Measurements from ENCODE around the gene FAM83B.

The FAM83B gene

GRCh38 chr6:54932622-54933021 lies 86.1 kb downstream of the FAM83B start:
- no peaks in the 10 kb centered on the region for H4K20me1 ChIP-seq (ENCODE audit: insufficient read depth, low read length)
- no peaks in the 10 kb centered on the region for H3K79me2 ChIP-seq (ENCODE audit: insufficient read depth, low read length)
- TF ChIP-seq CTCF (IDR thresholded peaks at IDR 0.05; ENCODE audit: low read length) (no peak), EZH2 (IDR thresholded peaks at IDR 0.05; ENCODE audit: borderline replicate concordance, low read length) (no peak)
- no peak overlapping the region for H3K9ac ChIP-seq (ENCODE audit: low read length)
- H3K9me2 ChIP-seq (ENCODE audit: low read depth, low read length), result no peaks in the 10 kb centered on the region
- no peaks in the 10 kb centered on the region for H3K4me1 ChIP-seq (ENCODE audit: insufficient read depth, low read length, severe bottlenecking)
- no peak overlapping the region for H3K27ac ChIP-seq (ENCODE audit: low read depth, low read length, poor library complexity, severe bottlenecking)
- no peaks in the 10 kb centered on the region for H3K27me3 ChIP-seq (ENCODE audit: insufficient read depth, low read length)
- no peak overlapping the region for H3K4me3 ChIP-seq (ENCODE audit: low read depth, low read length, poor library complexity, severe bottlenecking)
- H3F3A ChIP-seq (ENCODE audit: insufficient read depth, low read length), result no peaks in the 10 kb centered on the region
- no peaks in the 10 kb centered on the region for H3K36me3 ChIP-seq (ENCODE audit: insufficient read depth, low read length)
- H3K4me2 ChIP-seq (ENCODE audit: low read length), result no peak overlapping the region
- no peak overlapping the region for H2AFZ ChIP-seq (ENCODE audit: low read length)
- 0 out of 2 replicates have a peak, but pooled peaks cover 2% of the 10 kb centered on the region for H3K9me3 ChIP-seq (ENCODE audit: low read length)

GRCh38 chr6:54935739-54936138 lies 89.2 kb downstream of the FAM83B start:
- no peaks in the 10 kb centered on the region for H3K27me3 ChIP-seq (ENCODE audit: insufficient read depth, low read length)
- no peaks in the 10 kb centered on the region for H3K4me1 ChIP-seq (ENCODE audit: insufficient read depth, low read length, severe bottlenecking)
- H3K4me2 ChIP-seq (ENCODE audit: low read length), result no peak overlapping the region
- TF ChIP-seq CTCF (IDR thresholded peaks at IDR 0.05; ENCODE audit: low read length), result no peak
- TF ChIP-seq EZH2 (IDR thresholded peaks at IDR 0.05; ENCODE audit: borderline replicate concordance, low read length), result no peak
- H3K4me3 ChIP-seq (ENCODE audit: low read depth, low read length, poor library complexity, severe bottlenecking), result no peak overlapping the region
- H3K36me3 ChIP-seq (ENCODE audit: insufficient read depth, low read length), result no peaks in the 10 kb centered on the region
- no peak overlapping the region for H3K9ac ChIP-seq (ENCODE audit: low read length)
- H4K20me1 ChIP-seq (ENCODE audit: insufficient read depth, low read length), result no peaks in the 10 kb centered on the region
- H3K79me2 ChIP-seq (ENCODE audit: insufficient read depth, low read length), result no peaks in the 10 kb centered on the region
- no peaks in the 10 kb centered on the region for H3F3A ChIP-seq (ENCODE audit: insufficient read depth, low read length)
- H3K27ac ChIP-seq (ENCODE audit: low read depth, low read length, poor library complexity, severe bottlenecking), result no peak overlapping the region
- H2AFZ ChIP-seq (ENCODE audit: low read length), result no peak overlapping the region
- H3K9me2 ChIP-seq (ENCODE audit: low read depth, low read length), result no peaks in the 10 kb centered on the region
- 0 out of 2 replicates have a peak, but pooled peaks cover 2% of the 10 kb centered on the region for H3K9me3 ChIP-seq (ENCODE audit: low read length)

GRCh38 chr6:54937371-54937770 lies 90.8 kb downstream of the FAM83B start:
- TF ChIP-seq CTCF (IDR thresholded peaks at IDR 0.05; ENCODE audit: low read length), result no peak
- no peak for TF ChIP-seq EZH2 (IDR thresholded peaks at IDR 0.05; ENCODE audit: borderline replicate concordance, low read length)
- Histone ChIP-seq H3K4me2 (ENCODE audit: low read length) (no peak overlapping the region), H3K79me2 (ENCODE audit: insufficient read depth, low read length) (no peaks in the 10 kb centered on the region), H3K9me2 (ENCODE audit: low read depth, low read length) (no peaks in the 10 kb centered on the region), H2AFZ (ENCODE audit: low read length) (no peak overlapping the region), H3K27ac (ENCODE audit: low read depth, low read length, poor library complexity, severe bottlenecking) (no peak overlapping the region), H3K27me3 (ENCODE audit: insufficient read depth, low read length) (no peaks in the 10 kb centered on the region), H3K4me1 (ENCODE audit: insufficient read depth, low read length, severe bottlenecking) (no peaks in the 10 kb centered on the region), H3K36me3 (ENCODE audit: insufficient read depth, low read length) (no peaks in the 10 kb centered on the region), H3K4me3 (ENCODE audit: low read depth, low read length, poor library complexity, severe bottlenecking) (no peak overlapping the region), H4K20me1 (ENCODE audit: insufficient read depth, low read length) (no peaks in the 10 kb centered on the region), H3K9ac (ENCODE audit: low read length) (no peak overlapping the region), H3F3A (ENCODE audit: insufficient read depth, low read length) (no peaks in the 10 kb centered on the region), H3K9me3 (ENCODE audit: low read length) (0 out of 2 replicates have a peak, but pooled peaks cover 2% of the 10 kb centered on the region)
